Activated CD8-positive, alpha-beta T cell treated with anti-CD3 and anti-CD28 coated beads for 36 hours (primary cell): ENCODE results near the gene KLHL12. TPM values are rescaled to one million over a fixed set of nuclear protein-coding genes. Genes with fewer than 3 reads are reported as not detected.

Experiments used
- ATAC-seq: fragments of 200-7000 bp; cut with Tn5 transposase; one replicate; pipeline ENCODE4 v1.10.0; 2021; ENCODE audit warnings: mild to moderate bottlenecking, moderate library complexity
- CTCF ChIA-PET: fragments of 350-600 bp; sonication (Branson Sonifier 250); formaldehyde crosslinking; loops from one replicate; lab custom pipeline; 2021; ENCODE audit warnings: antibody characterized with exemption; lab: Charles Lee
- POLR2A ChIA-PET: fragments of 350-600 bp; sonication (Branson Sonifier 250); formaldehyde crosslinking; loops from one replicate; lab custom pipeline; 2021; ENCODE audit warnings: antibody characterized with exemption; lab: Charles Lee
- DNase-seq: peaks from one replicate; pipeline ENCODE4 v3.0.0-alpha.2; 2020
- H3K27ac Mint-ChIP-seq: one replicate; pipeline ENCODE4 v1.8.0; 2021; ENCODE audit warnings: mild to moderate bottlenecking, mixed read lengths
- H3K27me3 Mint-ChIP-seq: one replicate; pipeline ENCODE4 v1.8.0; 2021; ENCODE audit warnings: mixed read lengths
- H3K36me3 Mint-ChIP-seq: one replicate; pipeline ENCODE4 v1.8.0; 2021; ENCODE audit warnings: low read depth, mixed read lengths
- H3K4me1 Mint-ChIP-seq: one replicate; pipeline ENCODE4 v1.8.0; 2021; ENCODE audit warnings: low read depth, mixed read lengths
- H3K4me3 Mint-ChIP-seq: one replicate; pipeline ENCODE4 v1.8.0; 2021; ENCODE audit warnings: mild to moderate bottlenecking, moderate library complexity, mixed read lengths
- H3K9me3 Mint-ChIP-seq: one replicate; pipeline ENCODE4 v1.8.0; 2021; ENCODE audit warnings: mixed read lengths
- CTCF ChIP-seq: fragments of 200-600 bp; IDR thresholded peaks from one replicate; pipeline ENCODE4 v1.8.0; 2022; ENCODE audit warnings: antibody characterized with exemption, mild to moderate bottlenecking
- intact Hi-C: fragments of 100-400 bp; cut with micrococcal nuclease; formaldehyde crosslinking; loops from one replicate; pipeline ENCODE4 v1.10.0; 2022
- total RNA-seq, 2 experiments: library from RNA; stranded (reverse); gene quantifications; one replicate each; pipeline ENCODE4 v1.2.3, GENCODE V29; 2021

The KLHL12 gene
- total RNA-seq, 2 experiments from 2014 or later, result 38.0 to 43.7 TPM

DNA sequence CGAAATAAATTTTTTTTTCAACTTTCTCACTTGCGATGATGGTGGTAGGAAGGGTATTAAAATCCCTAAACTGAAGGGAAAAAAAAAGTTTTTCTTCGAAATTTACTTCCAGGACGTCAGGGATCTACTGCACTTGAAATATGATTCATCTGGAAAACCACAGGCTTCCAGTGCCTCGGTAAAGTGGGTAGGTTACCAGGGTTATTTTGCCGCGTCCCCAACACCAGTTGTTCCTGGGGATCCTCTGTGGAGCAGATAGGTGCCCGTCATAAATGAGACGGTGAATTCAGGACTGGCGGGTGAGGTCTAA lies 38.9 kb downstream of the KLHL12 start:
- ChIA-PET CTCF (interaction anchor here (0.6 to 1.0 kb wide), 4 partner anchors 9 to 978 kb away, joined by 3 to 4 read pairs (median 3); no protein-coding TSS in a partner anchor), POLR2A (interaction anchor here (0.6 to 1.2 kb wide), 5 partner anchors 10 to 111 kb away, joined by 3 to 6 read pairs (median 4); partner anchors contain the start of gene KLHL12)
- no peaks in the 10 kb centered on the region for H3K27me3 Mint-ChIP-seq
- no peak for DNase-seq
- no peak for TF ChIP-seq CTCF
- intact Hi-C loops, result loop anchor here (10.0 kb wide), 1 partner anchor 107 kb away; no protein-coding TSS in a partner anchor
- ATAC-seq, result no peak
- no peaks in the 10 kb centered on the region for H3K9me3 Mint-ChIP-seq
- H3K4me3 Mint-ChIP-seq, result peak overlapping the region; percentile 86
- H3K4me1 Mint-ChIP-seq, result peaks cover 24% of the 10 kb centered on the region
- H3K36me3 Mint-ChIP-seq, result peaks cover 18% of the 10 kb centered on the region
- peak overlapping the region; percentile 86 for H3K27ac Mint-ChIP-seq

DNA sequence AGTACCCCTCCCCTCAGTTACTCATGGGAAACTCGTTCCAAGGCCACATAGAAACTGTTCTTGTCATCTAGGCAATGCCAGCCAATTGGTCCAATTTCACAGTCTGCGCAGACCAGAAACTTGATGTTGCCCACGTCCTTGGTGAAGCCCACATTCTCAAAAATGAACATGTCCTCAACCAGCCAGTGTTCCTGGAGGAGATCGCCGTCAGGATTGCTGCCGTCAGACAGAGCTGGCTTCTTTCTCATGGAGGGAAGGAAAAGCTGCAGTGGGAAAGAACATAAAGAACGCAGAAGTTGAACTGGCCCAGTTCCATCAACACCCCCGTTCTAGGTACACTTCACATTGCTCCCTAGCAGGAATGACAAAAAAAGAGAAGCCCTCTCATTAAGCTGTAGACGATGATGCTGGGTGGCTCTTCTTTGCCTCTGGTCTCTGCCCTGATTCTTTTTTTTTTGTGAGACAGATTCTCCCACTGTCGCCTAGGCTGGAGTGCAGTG lies 46.0 kb downstream of the KLHL12 start:
- POLR2A ChIA-PET, result interaction anchor here (0.7 to 1.3 kb wide), 3 partner anchors 19 to 68 kb away, joined by 3 to 4 read pairs (median 4); no protein-coding TSS in a partner anchor

DNA sequence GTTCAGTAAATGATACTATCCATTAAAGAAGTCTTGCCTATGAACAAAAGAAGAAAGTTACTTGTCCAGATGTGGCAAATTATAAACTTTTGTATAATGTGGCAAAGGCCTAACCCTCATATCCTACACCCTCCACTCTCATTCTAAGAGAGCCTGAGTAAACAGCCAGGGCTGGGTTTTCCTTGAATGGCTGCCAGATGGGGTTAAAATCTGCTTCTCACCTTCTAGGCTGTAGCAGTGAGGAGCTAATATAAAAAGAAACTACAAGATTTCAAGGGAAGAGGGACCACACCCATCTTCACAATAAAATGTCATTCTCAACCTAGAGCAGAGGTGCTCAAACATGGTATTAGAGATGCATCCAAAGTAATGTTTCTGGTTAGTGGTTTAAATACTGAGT lies 47.0 kb downstream of the KLHL12 start:
- TF ChIP-seq CTCF, result no peak
- no peak overlapping the region for H3K4me3 Mint-ChIP-seq
- DNase-seq, result no peak
- H3K9me3 Mint-ChIP-seq, result no peaks in the 10 kb centered on the region
- peaks cover 12% of the 10 kb centered on the region for H3K4me1 Mint-ChIP-seq
- H3K27ac Mint-ChIP-seq, result no peak overlapping the region
- ChIA-PET POLR2A (no interaction called here), CTCF (interaction anchor here (1.1 to 1.2 kb wide), 2 partner anchors 8 to 119 kb away, joined by 3 read pairs; no protein-coding TSS in a partner anchor)
- ATAC-seq, result no peak
- no peaks in the 10 kb centered on the region for H3K27me3 Mint-ChIP-seq
- intact Hi-C loops, result loop anchor here (10.0 kb wide), 1 partner anchor 115 kb away; no protein-coding TSS in a partner anchor
- H3K36me3 Mint-ChIP-seq, result peaks cover 13% of the 10 kb centered on the region

More for the DNA sequence above, 46.0 kb downstream of the KLHL12 start:
- TF ChIP-seq CTCF, result no peak
- Mint-ChIP-seq H3K4me1 (peaks cover 14% of the 10 kb centered on the region), H3K27me3 (no peaks in the 10 kb centered on the region), H3K27ac (no peak overlapping the region), H3K36me3 (peaks cover 13% of the 10 kb centered on the region), H3K4me3 (no peak overlapping the region), H3K9me3 (no peaks in the 10 kb centered on the region)
- ATAC-seq (no peak), DNase-seq (no peak)
- intact Hi-C loops, result loop anchor here (10.0 kb wide), 1 partner anchor 114 kb away; no protein-coding TSS in a partner anchor
- CTCF ChIA-PET, result interaction anchor here (0.9 to 1.1 kb wide), 2 partner anchors 18 to 119 kb away, joined by 3 read pairs; no protein-coding TSS in a partner anchor

GRCh38 chr1:202879128-202879527 lies 47.9 kb downstream of the KLHL12 start:
- no peaks in the 10 kb centered on the region for H3K9me3 Mint-ChIP-seq

More at GRCh38 chr1:202879128-202879527, 47.9 kb downstream of the KLHL12 start:
- TF ChIP-seq CTCF, result no peak
- ChIA-PET POLR2A (no interaction called here), CTCF (interaction anchor here (1.2 kb wide), 1 partner anchor 9 kb away, joined by 3 read pairs; no protein-coding TSS in a partner anchor)
- Mint-ChIP-seq H3K4me1 (peaks cover 9% of the 10 kb centered on the region), H3K27ac (peak overlapping the region; percentile 34), H3K36me3 (peaks cover 11% of the 10 kb centered on the region), H3K4me3 (no peak overlapping the region), H3K27me3 (no peaks in the 10 kb centered on the region)
- DNase-seq (no peak), ATAC-seq (no peak)
- intact Hi-C loops, result no loop called here
